ENCODE results near the gene CACNA1B. TPM values are rescaled to one million over a fixed set of nuclear protein-coding genes. Genes with fewer than 3 reads are reported as not detected.
"Not testable (repeated sequence)": the region's sequence is repeated elsewhere in the genome, so short reads cannot be mapped to it uniquely, and the experiment has no call there.

The CACNA1B gene
- total RNA-seq, 1 donor from 2014 or later: 0.07 TPM

DNA sequence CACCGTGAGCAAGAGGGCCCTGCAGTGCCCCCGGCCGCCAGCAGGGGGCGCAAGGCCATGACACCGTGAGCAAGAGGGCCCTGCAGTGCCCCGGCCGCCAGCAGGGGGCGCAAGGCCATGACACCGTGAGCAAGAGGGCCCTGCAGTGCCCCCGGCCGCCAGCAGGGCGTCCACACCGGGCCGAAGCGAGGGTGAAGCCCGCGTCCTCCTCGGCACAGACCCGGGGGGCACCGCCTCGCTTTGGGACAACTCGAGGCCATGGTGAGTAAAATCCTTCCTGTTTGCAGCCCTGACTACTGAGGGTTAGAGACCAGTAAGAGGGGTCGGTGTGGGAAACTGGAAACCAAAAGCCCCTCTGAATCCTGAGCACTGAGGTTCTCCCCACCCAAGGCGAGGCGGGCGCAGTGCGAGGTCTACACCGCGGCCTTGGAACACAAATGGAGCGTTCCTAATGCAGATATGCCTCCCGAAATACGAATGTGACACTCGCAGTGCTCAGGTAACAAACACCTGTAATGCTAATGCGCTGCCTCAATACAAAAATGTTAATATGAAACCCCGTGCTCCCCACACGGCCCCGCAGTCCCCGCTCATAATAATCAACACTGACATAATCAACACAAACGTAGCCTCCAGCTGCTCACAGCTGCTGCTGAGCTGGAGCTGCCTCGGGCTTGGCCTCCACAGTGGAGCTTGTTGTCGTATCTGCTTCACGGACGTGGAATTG, 249.4 kb downstream of the CACNA1B start:
- not testable (repeated sequence) for DNase-seq (ENCODE audit: low read depth, low spot score)

DNA sequence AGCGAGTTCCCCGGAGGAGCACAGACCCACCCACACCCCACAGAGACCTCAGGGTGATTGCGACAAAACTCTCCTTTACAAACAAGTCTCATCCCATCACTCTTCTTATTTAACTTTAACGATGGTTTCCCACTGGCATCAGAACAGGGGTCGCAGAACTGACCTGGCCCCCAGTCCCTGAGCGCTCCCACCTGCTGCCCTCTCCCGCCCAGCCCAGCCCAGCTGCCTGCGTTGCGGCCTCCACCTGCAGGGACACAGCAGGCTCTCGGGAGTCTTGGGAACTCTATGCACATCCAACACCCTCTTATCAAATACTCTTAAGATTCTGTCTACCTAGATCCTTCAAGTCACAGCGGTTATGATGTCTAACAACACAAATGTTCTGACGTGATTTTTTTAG, 250.4 kb downstream of the CACNA1B start:
- DNase-seq (ENCODE audit: low read depth, low spot score): not testable (repeated sequence)

DNA sequence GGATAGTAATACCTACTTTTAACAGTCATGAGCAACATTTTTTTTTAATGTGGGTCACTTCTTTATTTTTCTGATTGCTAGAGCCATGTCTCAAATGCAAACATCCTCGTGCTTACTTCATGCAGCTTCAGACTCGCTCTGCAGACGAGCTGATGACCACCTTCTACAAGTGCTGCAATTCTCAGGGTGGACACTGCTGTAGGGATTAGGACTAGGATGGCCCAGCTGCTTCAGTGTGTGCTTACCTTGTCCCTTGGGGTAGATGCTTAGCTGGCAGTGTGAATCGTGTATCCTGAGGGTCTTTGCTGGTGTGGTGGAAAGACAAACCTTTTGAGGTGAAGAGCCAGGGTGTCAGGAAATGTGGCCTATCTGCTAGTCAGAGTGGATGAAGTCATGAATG, 251.7 kb downstream of the CACNA1B start:
- not testable (repeated sequence) for DNase-seq (ENCODE audit: low read depth, low spot score)

DNA sequence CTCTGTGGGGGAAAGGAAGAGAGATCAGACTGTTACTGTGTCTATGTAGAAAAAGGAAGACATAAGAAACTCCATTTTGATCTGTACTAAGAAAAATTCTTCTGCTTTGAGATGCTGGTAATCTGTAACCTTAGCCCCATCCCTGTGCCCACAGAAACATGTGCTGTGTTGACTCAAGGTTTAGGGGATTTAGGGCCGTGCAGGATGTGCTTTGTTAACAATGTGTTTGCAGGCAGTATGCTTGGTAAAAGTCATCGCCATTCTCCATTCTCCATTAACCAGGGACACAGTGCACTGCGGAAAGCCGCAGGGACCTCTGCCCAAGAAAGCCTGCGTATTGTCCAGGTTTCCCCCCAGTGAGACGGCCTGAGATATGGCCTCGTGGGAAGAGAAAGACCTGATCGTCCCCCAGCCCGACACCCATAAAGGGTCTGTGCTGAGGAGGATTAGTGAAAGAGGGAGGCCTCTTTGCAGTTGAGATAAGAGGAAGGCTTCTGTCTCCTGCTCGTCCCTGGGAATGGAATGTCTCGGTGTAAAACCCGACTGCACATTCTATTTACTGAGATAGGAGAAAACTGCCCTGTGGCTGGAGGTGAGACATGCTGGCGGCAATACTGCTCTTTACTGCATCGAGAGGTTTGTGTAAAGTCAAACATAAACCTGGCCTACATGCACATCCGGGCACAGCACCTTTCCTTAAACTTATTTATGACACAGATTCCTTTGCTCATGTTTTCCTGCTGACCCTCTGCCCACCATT, 255.5 kb downstream of the CACNA1B start:
- not testable (repeated sequence) for DNase-seq (ENCODE audit: low read depth, low spot score)

DNA sequence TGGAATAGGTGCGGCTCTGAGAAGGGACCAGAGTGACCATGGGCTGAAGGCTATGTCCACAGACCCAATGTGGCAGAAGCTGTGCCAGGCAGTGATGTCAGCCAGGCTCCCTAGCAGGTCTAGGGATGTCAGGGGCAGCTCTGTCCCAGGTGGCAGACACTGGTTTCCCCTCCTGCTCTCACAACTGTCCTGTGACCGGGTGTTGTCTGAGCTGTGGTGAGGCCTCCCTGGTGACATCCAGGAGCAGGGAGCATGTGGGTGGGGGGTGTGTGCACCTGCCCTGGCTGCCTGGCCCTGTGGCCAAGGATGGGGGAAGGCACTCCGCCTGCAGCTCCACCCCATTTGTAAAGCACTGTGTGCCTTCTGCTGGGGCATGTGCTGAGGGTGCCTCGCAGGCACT, 257.0 kb downstream of the CACNA1B start:
- not testable (repeated sequence) for DNase-seq (ENCODE audit: low read depth, low spot score)

DNA sequence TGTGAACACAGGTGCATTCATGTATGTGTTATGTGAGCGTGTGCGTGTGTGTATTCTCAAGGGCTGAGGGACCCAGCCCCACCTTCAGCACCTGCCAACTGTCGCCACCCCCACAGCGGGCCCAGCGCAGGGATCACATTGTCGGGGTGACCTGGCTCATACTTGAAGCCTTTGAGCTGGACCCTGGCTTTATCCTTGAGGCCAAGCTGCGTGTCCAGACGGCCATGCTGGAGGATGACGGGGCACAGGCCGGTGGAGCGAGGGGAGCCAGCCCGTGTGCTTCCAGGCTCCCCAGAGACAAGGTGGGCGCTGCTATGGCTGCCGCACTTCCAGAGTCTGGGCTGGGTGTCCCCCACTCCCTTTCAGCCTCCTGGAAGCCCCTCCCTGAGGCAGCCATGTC, 261.5 kb downstream of the CACNA1B start:
- DNase-seq (ENCODE audit: low read depth, low spot score): not testable (repeated sequence)

DNA sequence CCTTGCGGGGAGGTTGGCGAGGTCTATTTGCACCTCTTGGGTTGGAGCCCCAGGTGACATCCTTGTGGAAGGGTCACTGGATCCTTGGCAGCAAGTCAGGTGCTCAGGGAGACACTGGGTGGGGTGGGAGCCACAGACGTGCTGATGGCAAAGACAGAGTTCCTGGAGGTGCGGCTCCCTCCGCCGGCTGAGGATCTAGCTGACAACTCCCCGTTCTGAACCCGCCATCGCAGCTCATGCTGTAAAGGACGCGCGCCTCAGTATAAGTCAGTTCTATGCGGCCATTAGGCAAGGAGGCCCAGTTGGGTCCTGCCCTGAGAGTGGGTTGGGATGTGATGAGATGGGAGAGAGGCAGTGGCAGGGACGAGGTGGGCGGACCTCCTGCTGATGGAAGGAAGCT, 263.4 kb downstream of the CACNA1B start:
- not testable (repeated sequence) for DNase-seq (ENCODE audit: low read depth, low spot score)

DNA sequence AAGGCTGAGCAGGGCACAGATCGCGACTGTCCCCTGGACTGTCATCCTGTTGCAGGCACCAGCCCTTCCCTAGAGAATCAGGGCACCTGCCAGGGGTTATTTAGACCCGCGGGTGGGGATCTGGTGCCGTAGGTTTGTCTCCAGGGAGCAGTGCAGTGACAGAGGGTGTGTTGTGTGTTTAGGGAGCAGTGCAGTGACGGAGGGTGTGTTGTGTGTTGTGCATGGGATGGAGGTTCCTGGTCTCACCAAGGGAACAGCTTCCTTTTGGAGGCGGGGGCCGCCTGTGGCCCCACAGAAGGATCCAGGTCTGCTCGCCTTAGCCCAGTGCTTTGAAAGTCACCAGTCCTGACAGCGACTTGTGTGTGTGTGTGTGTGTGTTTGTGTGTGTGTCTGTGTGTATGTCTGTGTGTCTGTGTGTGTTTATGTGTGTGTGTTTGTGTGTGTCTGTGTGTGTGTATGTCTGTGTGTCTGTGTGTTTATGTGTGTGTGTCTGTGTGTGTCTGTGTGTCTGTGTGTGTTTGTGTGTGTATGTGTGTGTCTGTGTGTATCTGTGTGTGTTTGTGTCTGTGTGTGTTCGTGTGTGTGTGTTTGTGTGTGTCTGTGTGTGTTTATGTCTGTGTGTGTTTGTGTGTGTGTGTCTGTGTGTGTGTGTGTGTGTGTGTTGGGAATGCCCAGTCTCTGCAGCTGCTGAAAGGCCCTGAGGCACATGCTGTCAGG, 265.1 kb downstream of the CACNA1B start:
- not testable (repeated sequence) for DNase-seq (ENCODE audit: low read depth, low spot score)

DNA sequence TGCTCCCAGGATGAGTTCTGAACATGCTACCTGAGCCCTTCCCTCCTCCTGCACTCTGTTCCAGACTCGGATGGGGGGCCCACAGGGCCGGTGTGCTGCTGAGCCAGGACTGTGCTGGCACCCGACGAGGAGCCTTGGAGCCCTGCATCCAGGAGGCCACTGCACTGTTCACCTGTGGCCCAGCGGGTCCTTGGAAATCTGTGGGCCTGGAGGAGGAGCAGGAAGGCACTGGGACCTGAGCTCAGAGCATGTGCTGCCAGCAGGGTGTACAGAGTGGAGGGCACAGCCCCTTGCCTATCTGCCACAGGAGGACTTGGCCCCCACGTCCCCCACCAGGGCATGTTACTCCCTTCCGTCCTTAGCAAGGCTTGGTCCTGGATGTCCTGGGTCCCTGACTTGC, 265.9 kb downstream of the CACNA1B start:
- DNase-seq (ENCODE audit: low read depth, low spot score): not testable (repeated sequence)

DNA sequence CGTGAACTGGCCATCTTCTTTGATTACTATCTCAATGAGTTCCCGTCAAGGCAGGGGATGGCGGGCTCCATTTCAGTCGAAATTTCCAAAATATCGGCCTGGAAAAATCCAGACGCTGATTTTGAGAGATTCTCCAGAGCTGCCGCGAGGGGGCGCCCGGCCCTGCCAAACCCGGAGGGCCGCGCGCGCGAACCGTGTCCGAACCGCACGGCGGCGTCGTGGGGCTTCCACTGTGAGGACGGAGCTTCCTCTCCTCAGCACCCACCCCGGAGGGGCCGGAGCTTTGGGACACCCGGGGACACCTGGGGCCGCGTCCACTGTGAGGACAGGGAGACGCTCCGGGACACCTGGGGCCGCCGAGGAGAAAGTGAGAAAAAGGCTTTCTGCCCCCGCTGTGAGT, 270.0 kb downstream of the CACNA1B start:
- not testable (repeated sequence) for DNase-seq (ENCODE audit: low read depth, low spot score)

DNA sequence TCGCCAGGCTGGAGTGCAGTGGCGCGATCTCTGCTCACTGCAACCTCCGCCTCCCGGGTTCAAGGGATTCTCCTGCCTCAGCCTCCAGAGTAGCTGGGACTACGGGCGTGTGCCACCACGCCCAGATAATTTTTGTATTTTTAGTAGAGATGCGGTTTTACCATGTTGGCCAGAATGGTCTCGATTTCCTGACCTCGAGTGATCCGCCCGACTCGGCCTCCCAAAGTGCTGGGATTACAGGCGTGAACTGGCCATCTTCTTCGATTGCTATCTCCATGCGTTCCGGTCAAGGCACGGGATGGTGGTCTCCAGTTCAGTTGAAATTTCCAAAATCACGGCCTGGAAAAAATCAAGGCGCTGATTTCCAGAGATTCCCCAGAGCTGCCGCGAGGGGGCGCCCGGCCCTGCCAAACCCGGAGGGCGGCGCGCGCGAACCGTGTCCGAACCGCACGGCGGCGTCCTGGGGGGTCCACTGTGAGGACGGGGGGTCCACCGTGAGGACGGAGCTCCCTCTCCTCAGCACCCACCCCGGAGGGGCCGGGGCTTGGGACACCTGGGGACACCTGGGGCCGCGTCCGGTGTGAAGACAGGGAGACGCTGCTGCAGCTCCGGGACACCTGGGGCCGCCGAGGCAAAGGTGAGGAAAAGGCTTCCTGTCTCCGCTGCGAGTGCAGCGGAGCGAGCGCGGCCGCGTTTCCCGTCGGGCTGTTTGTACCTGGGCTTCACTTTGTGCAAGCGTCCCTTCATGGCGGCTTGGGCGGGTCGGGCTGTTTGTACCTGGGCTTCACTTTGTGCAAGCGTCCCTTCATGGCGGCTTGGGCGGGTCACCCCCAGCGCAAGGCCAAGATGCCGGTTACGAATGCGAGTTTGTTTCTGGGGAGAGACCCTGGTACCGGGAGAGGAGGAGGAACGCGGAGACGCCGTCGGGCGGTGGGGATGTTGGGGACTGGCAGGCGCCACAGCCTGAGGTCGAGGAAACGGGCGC, 272.4 kb downstream of the CACNA1B start:
- DNase-seq (ENCODE audit: low read depth, low spot score): not testable (repeated sequence)

DNA sequence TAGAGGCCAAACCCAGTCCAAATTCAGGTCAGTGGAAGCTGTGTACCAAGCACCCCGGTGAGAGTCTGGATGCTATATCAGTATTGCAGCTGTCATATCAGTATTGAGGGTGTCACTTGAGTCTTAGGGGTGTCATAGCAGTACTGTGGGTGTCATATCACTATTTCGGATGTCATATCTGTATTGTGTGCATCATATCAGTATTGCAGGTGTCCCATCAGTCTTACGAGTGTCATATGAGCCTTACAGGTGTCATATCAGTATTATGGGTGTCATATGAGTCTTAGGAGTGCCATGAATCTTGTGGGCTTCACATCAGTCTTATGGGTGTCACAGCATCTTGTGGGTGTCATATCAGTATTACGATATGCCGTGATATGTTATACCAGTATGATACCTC, 278.2 kb downstream of the CACNA1B start:
- DNase-seq (ENCODE audit: low read depth, low spot score): not testable (repeated sequence)

DNA sequence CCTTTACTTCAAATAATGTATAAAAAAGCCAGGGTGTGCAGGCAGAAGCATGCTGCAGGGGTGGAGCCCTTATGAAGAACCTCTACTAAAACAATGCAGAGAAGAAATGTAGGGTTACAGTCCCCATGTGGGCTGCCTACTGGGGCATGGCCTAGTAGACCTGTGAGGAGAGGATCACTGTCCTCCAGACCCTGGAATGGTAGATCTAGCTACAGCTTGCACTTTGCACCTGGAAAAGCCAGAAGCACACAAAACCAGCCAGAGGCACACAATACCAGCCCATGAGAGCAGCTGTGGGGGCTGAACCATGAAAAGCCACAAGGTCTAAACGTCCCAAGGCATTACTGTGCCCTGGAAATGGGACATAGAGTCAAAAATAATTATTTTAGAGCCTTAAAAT, 289.2 kb downstream of the CACNA1B start:
- DNase-seq (ENCODE audit: low read depth, low spot score): not testable (repeated sequence)

Measured in pulmonary artery endothelial cell (primary cell).